Neural cell (in vitro differentiated cells): ENCODE measurements around the gene EIF2S2.
"Not testable (repeated sequence)": the region's sequence is repeated elsewhere in the genome, so short reads cannot be mapped to it uniquely, and the experiment has no call there.

Source experiments
- CTCF ChIP-seq: fragments of 450-650 bp; IDR thresholded peaks from 2 replicates; pipeline ENCODE4 v1.5.1; 2014; ENCODE audit warnings: antibody characterized with exemption, mild to moderate bottlenecking, moderate library complexity; ENCODE audit not compliant: poor library complexity, severe bottlenecking
- EP300 ChIP-seq: fragments of 450-650 bp; conservative IDR thresholded peaks from 2 replicates; pipeline ENCODE4 v1.6.1; 2014; ENCODE audit warnings: antibody characterized with exemption, mild to moderate bottlenecking, moderate library complexity; ENCODE audit not compliant: poor library complexity, severe bottlenecking
- EZH2 ChIP-seq: fragments of 200-600, 300-800 bp; shearing (Covaris generic), sonication (generic); IDR thresholded peaks from 2 replicates; pipeline ENCODE4 v1.6.1; 2014; ENCODE audit warnings: antibody characterized with exemption, low read length, borderline replicate concordance, mild to moderate bottlenecking; ENCODE audit not compliant: insufficient read depth, poor library complexity, severe bottlenecking
- POLR2AphosphoS5 ChIP-seq: IDR thresholded peaks from 2 replicates; pipeline ENCODE4 v1.6.1; 2012
- RAD21 ChIP-seq: fragments of 450-650 bp; conservative IDR thresholded peaks from 2 replicates; pipeline ENCODE4 v1.6.1; 2014; ENCODE audit warnings: antibody characterized with exemption, mild to moderate bottlenecking, moderate library complexity
- TF ChIP-seq, protein P1 (sequence below): IDR thresholded peaks from 2 replicates; pipeline ENCODE4 v1.6.1; 2012; ENCODE audit warnings: borderline replicate concordance

- not testable (repeated sequence) for TF ChIP-seq EZH2, RAD21, EP300, POLR2AphosphoS5, CTCF
- TF ChIP-seq, protein P1, sequence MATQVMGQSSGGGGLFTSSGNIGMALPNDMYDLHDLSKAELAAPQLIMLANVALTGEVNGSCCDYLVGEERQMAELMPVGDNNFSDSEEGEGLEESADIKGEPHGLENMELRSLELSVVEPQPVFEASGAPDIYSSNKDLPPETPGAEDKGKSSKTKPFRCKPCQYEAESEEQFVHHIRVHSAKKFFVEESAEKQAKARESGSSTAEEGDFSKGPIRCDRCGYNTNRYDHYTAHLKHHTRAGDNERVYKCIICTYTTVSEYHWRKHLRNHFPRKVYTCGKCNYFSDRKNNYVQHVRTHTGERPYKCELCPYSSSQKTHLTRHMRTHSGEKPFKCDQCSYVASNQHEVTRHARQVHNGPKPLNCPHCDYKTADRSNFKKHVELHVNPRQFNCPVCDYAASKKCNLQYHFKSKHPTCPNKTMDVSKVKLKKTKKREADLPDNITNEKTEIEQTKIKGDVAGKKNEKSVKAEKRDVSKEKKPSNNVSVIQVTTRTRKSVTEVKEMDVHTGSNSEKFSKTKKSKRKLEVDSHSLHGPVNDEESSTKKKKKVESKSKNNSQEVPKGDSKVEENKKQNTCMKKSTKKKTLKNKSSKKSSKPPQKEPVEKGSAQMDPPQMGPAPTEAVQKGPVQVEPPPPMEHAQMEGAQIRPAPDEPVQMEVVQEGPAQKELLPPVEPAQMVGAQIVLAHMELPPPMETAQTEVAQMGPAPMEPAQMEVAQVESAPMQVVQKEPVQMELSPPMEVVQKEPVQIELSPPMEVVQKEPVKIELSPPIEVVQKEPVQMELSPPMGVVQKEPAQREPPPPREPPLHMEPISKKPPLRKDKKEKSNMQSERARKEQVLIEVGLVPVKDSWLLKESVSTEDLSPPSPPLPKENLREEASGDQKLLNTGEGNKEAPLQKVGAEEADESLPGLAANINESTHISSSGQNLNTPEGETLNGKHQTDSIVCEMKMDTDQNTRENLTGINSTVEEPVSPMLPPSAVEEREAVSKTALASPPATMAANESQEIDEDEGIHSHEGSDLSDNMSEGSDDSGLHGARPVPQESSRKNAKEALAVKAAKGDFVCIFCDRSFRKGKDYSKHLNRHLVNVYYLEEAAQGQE = not testable (repeated sequence)
Measured at GRCh38 chr20:34135525-34136275, 23.7 kb upstream of the EIF2S2 start.
